ENCODE results near the gene RSRC1.

The RSRC1 gene

GRCh38 chr3:158152186-158152585, 42.3 kb downstream of the RSRC1 start:
- no peak; the same call in 2 of the 3 replicates for ATAC-seq
- no peak for TF ChIP-seq ZFP30 (CRISPR knock-in tag; IDR thresholded peaks at IDR 0.05)
- no peak for TF ChIP-seq POU6F1 (CRISPR knock-in tag; IDR thresholded peaks at IDR 0.05; ENCODE audit: borderline replicate concordance, low read depth)
- no peak for TF ChIP-seq ZC3H10 (CRISPR knock-in tag; IDR thresholded peaks at IDR 0.05)
- TF ChIP-seq ISL1 (CRISPR knock-in tag; IDR thresholded peaks at IDR 0.05), result no peak
- no peak for TF ChIP-seq OSR1 (CRISPR knock-in tag; IDR thresholded peaks at IDR 0.05)
- no peak for TF ChIP-seq ESRRG (CRISPR knock-in tag; IDR thresholded peaks at IDR 0.05)
- no peak for TF ChIP-seq TCF4 (CRISPR knock-in tag; IDR thresholded peaks at IDR 0.05; ENCODE audit: borderline replicate concordance)
- TF ChIP-seq PPARA (CRISPR knock-in tag; IDR thresholded peaks at IDR 0.05; ENCODE audit: borderline replicate concordance), result no peak
- no peak for TF ChIP-seq GLIS3 (CRISPR knock-in tag; IDR thresholded peaks at IDR 0.05)
- no peak for TF ChIP-seq SNAI2 (CRISPR knock-in tag; IDR thresholded peaks at IDR 0.05)
- TF ChIP-seq ZNF8 (CRISPR knock-in tag; IDR thresholded peaks at IDR 0.05), result no peak
- no peak for TF ChIP-seq ZNF70 (CRISPR knock-in tag; IDR thresholded peaks at IDR 0.05)
- no peak for TF ChIP-seq CSDC2 (CRISPR knock-in tag; IDR thresholded peaks at IDR 0.05)
- no peak for TF ChIP-seq ZNF565 (CRISPR knock-in tag; conservative IDR thresholded peaks at IDR 0.05; ENCODE audit: low read depth)

- ATAC-seq, result no peak
- TF ChIP-seq PATZ1 (CRISPR knock-in tag; IDR thresholded peaks at IDR 0.05; ENCODE audit: borderline replicate concordance) (no peak), POU6F1 (CRISPR knock-in tag; IDR thresholded peaks at IDR 0.05; ENCODE audit: borderline replicate concordance, low read depth) (no peak), ZNF70 (CRISPR knock-in tag; IDR thresholded peaks at IDR 0.05) (no peak), BACH2 (CRISPR knock-in tag; IDR thresholded peaks at IDR 0.05; ENCODE audit: borderline replicate concordance) (no peak), TOX (CRISPR knock-in tag; IDR thresholded peaks at IDR 0.05; ENCODE audit: borderline replicate concordance) (no peak), ZNF565 (CRISPR knock-in tag; conservative IDR thresholded peaks at IDR 0.05; ENCODE audit: low read depth) (no peak), PPARA (CRISPR knock-in tag; IDR thresholded peaks at IDR 0.05; ENCODE audit: borderline replicate concordance) (no peak), CSDC2 (CRISPR knock-in tag; IDR thresholded peaks at IDR 0.05) (no peak), ZFP30 (CRISPR knock-in tag; IDR thresholded peaks at IDR 0.05) (no peak), CSRNP3 (CRISPR knock-in tag; IDR thresholded peaks at IDR 0.05) (no peak), TSHZ2 (CRISPR knock-in tag; IDR thresholded peaks at IDR 0.05) (no peak), ZFP3 (CRISPR knock-in tag; IDR thresholded peaks at IDR 0.05) (no peak), RARB (CRISPR knock-in tag; IDR thresholded peaks at IDR 0.05) (no peak), ZNF8 (CRISPR knock-in tag; IDR thresholded peaks at IDR 0.05) (no peak), SNAI2 (CRISPR knock-in tag; IDR thresholded peaks at IDR 0.05) (no peak), ISL1 (CRISPR knock-in tag; IDR thresholded peaks at IDR 0.05) (no peak), ZC3H10 (CRISPR knock-in tag; IDR thresholded peaks at IDR 0.05) (no peak), CREB5 (CRISPR knock-in tag; IDR thresholded peaks at IDR 0.05; ENCODE audit: low read depth) (no peak), ESRRG (CRISPR knock-in tag; IDR thresholded peaks at IDR 0.05) (no peak), OSR1 (CRISPR knock-in tag; IDR thresholded peaks at IDR 0.05) (no peak)
These were observed 49.1 kb downstream of the RSRC1 start for GRCh38 chr3:158158969-158159368.

Measured in SK-N-SH treated with all-trans-retinoic acid at 6 μM for 48 hours (cell line).